BE2C (cell line): Measurements from ENCODE around the gene MRO.
"Not testable (repeated sequence)": the region's sequence is repeated elsewhere in the genome, so short reads cannot be mapped to it uniquely, and the experiment has no call there.

ENCODE experiments used
- DNase-seq: peaks from one replicate; pipeline ENCODE4 v3.0.0-alpha.2; 2020
- H3K27me3 ChIP-seq: fragments of 250-450 bp; sonication (Bioruptor Pico); 2 replicates; pipeline ENCODE4 v1.5.1; 2020; ENCODE audit warnings: mild to moderate bottlenecking
- H3K36me3 ChIP-seq: fragments of 250-450 bp; sonication (Bioruptor Pico); 2 replicates; pipeline ENCODE4 v1.5.1; 2020; ENCODE audit warnings: mild to moderate bottlenecking
- H3K4me1 ChIP-seq: fragments of 250-450 bp; sonication (Bioruptor Pico); 2 replicates; pipeline ENCODE4 v1.5.1; 2020
- H3K4me3 ChIP-seq: 2 replicates; pipeline ENCODE4 v1.5.1; 2011; ENCODE audit warnings: low read depth, low read length
- H3K9me3 ChIP-seq: fragments of 250-450 bp; sonication (Bioruptor Pico); 2 replicates; pipeline ENCODE4 v1.5.1; 2020
- CTCF ChIP-seq: IDR thresholded peaks from 2 replicates; pipeline ENCODE4 v1.5.1; 2012; ENCODE audit warnings: mild to moderate bottlenecking, low read depth, low read length

The MRO gene

GRCh38 chr18:50783553-50783952 is 36.3 kb downstream of the MRO start:
- Histone ChIP-seq H3K27me3 (no peaks in the 10 kb centered on the region), H3K9me3 (no peaks in the 10 kb centered on the region), H3K4me3 (no peak overlapping the region), H3K36me3 (no peaks in the 10 kb centered on the region), H3K4me1 (no peaks in the 10 kb centered on the region)
- no peak for DNase-seq
- TF ChIP-seq CTCF: no peak

DNA sequence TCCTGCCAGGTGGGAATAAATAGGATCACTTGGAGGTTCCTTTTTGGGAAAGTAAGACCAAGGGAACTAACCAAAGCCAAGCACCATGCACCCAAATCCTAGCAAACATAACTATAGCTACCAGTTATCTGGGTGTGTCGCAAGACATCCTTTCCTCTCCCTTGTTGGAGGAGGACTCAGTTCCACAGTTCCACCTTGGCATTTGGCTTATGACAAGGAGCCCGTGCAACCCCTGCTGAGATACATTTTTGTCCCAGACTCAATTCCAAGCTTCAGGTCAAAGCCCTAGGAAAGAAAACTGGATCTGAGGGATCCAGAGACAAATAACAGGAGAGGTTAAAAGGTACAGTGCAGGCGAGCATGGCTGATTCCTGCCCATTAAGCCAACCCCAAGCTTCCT is 40.8 kb downstream of the MRO start:
- not testable (repeated sequence) for H3K9me3 ChIP-seq, H3K27me3 ChIP-seq, H3K4me1 ChIP-seq, H3K36me3 ChIP-seq, H3K4me3 ChIP-seq, DNase-seq

DNA sequence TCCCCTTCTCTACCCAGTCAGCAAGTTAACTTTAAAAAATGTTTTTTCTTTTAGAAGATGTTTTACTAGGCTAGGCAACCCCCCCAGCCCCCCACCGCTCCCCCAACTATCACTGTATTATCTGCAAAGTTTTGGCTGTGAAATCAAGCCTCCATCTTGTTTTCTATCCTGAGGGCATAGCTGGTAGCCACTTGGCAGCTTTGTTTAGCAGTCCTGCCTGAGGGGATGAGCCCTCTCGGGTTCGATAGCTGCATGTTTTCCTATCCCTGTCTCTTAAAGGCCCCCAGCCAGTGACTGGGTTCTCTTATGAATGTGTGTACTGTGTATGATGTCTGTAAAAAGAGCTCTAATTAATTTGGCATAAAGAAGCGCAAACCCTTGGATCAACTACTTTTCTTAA is 43.4 kb downstream of the MRO start:
- Histone ChIP-seq H3K4me3 (no peak overlapping the region), H3K36me3 (no peaks in the 10 kb centered on the region), H3K9me3 (no peaks in the 10 kb centered on the region), H3K4me1 (no peaks in the 10 kb centered on the region), H3K27me3 (no peaks in the 10 kb centered on the region)
- DNase-seq: no peak
- no peak for TF ChIP-seq CTCF

DNA sequence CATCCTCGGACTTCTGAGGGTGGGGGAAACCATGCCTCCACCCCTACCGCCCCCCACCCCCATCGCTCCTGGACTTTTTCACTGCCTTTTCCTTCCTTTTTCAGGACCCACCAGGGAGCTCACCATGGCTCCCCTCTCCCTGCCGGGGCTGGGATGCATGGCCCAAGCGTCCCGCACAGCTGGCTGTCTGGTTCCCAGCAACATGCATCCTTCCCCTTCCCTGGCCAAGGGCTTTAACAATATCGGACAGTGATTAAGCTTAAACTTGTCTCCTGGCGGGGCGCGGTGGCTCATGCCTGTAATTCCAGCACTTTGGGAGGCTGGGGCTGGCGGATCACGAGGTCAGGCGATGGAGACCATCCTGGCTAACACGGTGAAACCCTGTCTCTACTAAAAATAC is 44.1 kb downstream of the MRO start:
- H3K27me3 ChIP-seq: no peaks in the 10 kb centered on the region
- DNase-seq: no peak
- no peaks in the 10 kb centered on the region for H3K4me1 ChIP-seq
- no peaks in the 10 kb centered on the region for H3K9me3 ChIP-seq
- TF ChIP-seq CTCF: no peak
- no peaks in the 10 kb centered on the region for H3K36me3 ChIP-seq
- no peak overlapping the region for H3K4me3 ChIP-seq

- H3K9me3 ChIP-seq: no peaks in the 10 kb centered on the region
- H3K4me1 ChIP-seq: no peaks in the 10 kb centered on the region
- H3K27me3 ChIP-seq: no peaks in the 10 kb centered on the region
- TF ChIP-seq CTCF: no peak
- no peaks in the 10 kb centered on the region for H3K36me3 ChIP-seq
- DNase-seq: no peak
- no peak overlapping the region for H3K4me3 ChIP-seq
Observed at GRCh38 chr18:50775207-50775606, 44.6 kb downstream of the MRO start.

- no peak for DNase-seq
- Histone ChIP-seq H3K4me3 (no peak overlapping the region), H3K36me3 (no peaks in the 10 kb centered on the region), H3K27me3 (no peaks in the 10 kb centered on the region), H3K4me1 (no peaks in the 10 kb centered on the region), H3K9me3 (no peaks in the 10 kb centered on the region)
- TF ChIP-seq CTCF: no peak
Observed at GRCh38 chr18:50769463-50769862, 50.4 kb downstream of the MRO start.

- H3K27me3 ChIP-seq: no peaks in the 10 kb centered on the region
- DNase-seq: no peak
- no peaks in the 10 kb centered on the region for H3K4me1 ChIP-seq
- H3K9me3 ChIP-seq: no peaks in the 10 kb centered on the region
- no peak for TF ChIP-seq CTCF
- no peaks in the 10 kb centered on the region for H3K36me3 ChIP-seq
- H3K4me3 ChIP-seq: no peak overlapping the region
Observed at GRCh38 chr18:50757358-50757757, 62.5 kb downstream of the MRO start.
